Activated CD8-positive, alpha-beta T cell treated with anti-CD3 and anti-CD28 coated beads, Interleukin-2, amount 10 ng/mL, durations not matched to agents 7 days and 5 days (primary cell): ENCODE results near the gene PDZD8. TPM values are rescaled to one million over a fixed set of nuclear protein-coding genes. Genes with fewer than 3 reads are reported as not detected.

Experiments
- ATAC-seq: fragments of 150-1000 bp; cut with Tn5 transposase; one replicate; pipeline ENCODE4 v1.10.0; 2021; ENCODE audit warnings: moderate library complexity
- CTCF ChIA-PET: fragments of 350-600 bp; sonication (Branson Sonifier 250); formaldehyde crosslinking; loops from one replicate; lab custom pipeline; 2021; ENCODE audit warnings: antibody characterized with exemption; lab: Charles Lee
- POLR2A ChIA-PET: fragments of 350-600 bp; sonication (Branson Sonifier 250); formaldehyde crosslinking; loops from one replicate; lab custom pipeline; 2021; ENCODE audit warnings: antibody characterized with exemption; lab: Charles Lee
- DNase-seq: peaks from one replicate; pipeline ENCODE4 v3.0.0-alpha.2; 2020
- H3K27ac Mint-ChIP-seq: one replicate; pipeline ENCODE4 v1.8.0; 2021; ENCODE audit warnings: mild to moderate bottlenecking, mixed read lengths
- H3K27me3 Mint-ChIP-seq: one replicate; pipeline ENCODE4 v1.8.0; 2021; ENCODE audit warnings: low read depth, mixed read lengths
- H3K36me3 Mint-ChIP-seq: one replicate; pipeline ENCODE4 v1.8.0; 2021; ENCODE audit warnings: low read depth, mixed read lengths
- H3K4me1 Mint-ChIP-seq: one replicate; pipeline ENCODE4 v1.8.0; 2021; ENCODE audit warnings: low read depth, mixed read lengths
- H3K4me3 Mint-ChIP-seq: one replicate; pipeline ENCODE4 v1.8.0; 2021; ENCODE audit warnings: mild to moderate bottlenecking, mixed read lengths
- H3K9me3 Mint-ChIP-seq: one replicate; pipeline ENCODE4 v1.8.0; 2022; ENCODE audit warnings: mixed read lengths; ENCODE audit not compliant: insufficient read depth
- total RNA-seq, 2 experiments: library from RNA; stranded (reverse); gene quantifications; one replicate each; pipeline ENCODE4 v1.2.3, GENCODE V29; 2021

The PDZD8 gene
- total RNA-seq, 2 experiments from 2014 or later: 11.2 to 12.5 TPM

DNA sequence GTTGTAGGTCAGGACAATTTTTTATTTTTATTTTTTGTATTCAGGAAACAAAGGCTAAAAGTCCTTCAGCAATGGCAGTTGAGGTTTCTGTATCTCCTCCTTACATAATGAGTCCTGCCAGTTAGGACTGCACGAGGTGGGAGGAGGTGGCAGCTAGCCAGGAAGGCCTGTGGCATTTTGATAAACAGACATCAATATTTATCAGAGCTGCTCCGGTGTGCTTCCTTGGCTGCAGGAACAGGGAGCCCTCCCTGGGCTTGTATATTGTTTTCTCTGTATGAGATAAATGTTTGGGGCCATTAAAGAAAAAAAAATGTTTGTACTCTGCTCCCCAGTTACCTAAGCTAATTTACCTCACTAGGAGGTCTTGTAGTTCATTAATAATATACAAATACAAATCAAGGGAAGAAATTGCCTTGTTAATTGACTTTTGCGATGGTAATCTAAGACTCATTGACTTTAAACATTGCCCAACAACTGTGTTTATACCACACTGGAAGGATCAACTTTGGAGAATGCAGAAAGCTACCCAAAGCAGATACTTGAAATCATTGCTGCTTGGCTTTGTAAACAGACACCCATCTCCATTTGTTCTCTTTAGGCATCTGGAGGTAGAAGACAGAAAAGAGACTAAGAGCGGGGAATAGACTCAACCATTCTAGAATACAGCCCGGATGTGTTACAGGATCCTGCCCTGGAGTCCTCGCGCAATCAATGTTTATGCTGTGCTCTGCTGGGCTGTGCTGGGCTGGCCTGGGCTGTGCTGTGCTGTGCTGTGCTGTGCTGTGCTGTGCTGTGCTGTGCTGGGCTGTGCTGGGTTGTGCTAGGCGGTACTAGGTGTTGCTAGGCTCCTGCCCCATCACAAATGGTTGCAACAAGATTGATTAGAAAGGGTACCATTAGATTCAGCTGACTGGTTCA, 36.5 kb upstream of the PDZD8 start:
- no peak overlapping the region for H3K4me3 Mint-ChIP-seq
- H3K27me3 Mint-ChIP-seq: peaks cover 18% of the 10 kb centered on the region
- no peak overlapping the region for H3K27ac Mint-ChIP-seq
- H3K4me1 Mint-ChIP-seq: no peaks in the 10 kb centered on the region
- no peaks in the 10 kb centered on the region for H3K9me3 Mint-ChIP-seq
- DNase-seq: no peak
- ATAC-seq: no peak
- no peaks in the 10 kb centered on the region for H3K36me3 Mint-ChIP-seq
- POLR2A ChIA-PET: no interaction called here
- CTCF ChIA-PET: interaction anchor here (1.4 kb wide), 1 partner anchor 195 kb away, joined by 3 read pairs; no protein-coding TSS in a partner anchor

DNA sequence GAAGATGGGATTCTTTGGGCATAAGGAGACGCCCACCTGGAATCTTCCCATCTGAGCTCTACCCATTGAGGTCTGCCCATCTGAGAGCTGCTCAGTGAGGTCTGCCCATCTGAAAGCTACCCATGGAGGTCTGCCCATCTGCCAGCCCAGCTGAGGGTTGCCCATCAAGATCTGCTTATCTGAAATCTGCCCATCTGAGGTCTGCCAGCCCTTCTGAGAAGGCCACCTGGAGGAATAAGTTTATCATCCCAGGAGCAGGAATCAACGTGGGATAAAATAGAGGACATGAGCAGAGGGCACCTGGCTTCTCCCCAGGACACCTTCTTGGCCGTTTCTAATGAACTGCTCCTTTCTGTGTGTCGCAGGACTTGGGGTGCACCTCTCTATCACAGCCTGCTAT, 35.3 kb upstream of the PDZD8 start:
- H3K27me3 Mint-ChIP-seq: peaks cover 15% of the 10 kb centered on the region
- no peaks in the 10 kb centered on the region for H3K9me3 Mint-ChIP-seq
- no peak for DNase-seq
- no peak for ATAC-seq
- H3K36me3 Mint-ChIP-seq: no peaks in the 10 kb centered on the region
- CTCF ChIA-PET: interaction anchor here (1.4 kb wide), 1 partner anchor 194 kb away, joined by 3 read pairs; no protein-coding TSS in a partner anchor
- H3K4me3 Mint-ChIP-seq: no peak overlapping the region
- POLR2A ChIA-PET: no interaction called here
- no peak overlapping the region for H3K27ac Mint-ChIP-seq
- no peaks in the 10 kb centered on the region for H3K4me1 Mint-ChIP-seq

DNA sequence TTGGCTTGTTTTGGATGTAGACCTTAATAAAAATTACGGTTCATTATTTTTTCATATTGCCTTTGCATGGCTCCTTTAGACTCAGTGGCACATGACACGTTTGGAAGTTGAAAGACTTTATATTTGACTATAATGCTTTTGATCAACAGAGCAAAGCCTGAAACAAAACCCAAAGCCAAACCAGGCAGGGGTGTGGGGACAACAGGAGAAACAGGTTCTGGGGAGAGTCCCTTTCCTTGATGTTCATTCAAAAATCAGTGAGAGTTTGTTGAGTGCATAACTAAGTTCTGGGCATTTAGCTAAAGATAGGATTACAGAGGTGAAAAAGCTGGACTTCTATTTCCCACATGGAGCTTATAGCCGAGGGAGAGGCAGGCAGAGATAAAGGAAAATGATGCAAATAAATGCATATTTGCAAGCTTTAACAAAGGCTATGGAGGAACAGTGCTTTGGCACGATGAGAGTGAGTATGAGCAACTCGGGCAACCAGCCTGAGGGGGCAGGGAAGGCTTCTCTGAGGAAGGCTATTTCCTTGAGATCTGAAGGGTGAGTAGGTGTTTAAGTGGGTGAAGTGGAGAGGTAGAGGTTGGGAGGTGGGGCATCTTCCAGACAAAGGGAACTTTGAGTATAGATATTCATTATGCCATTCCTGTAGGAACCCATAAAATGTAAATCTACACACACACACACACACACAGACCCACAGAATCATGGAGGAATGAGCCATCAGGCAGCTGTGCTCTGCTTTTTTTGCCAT, 34.5 kb upstream of the PDZD8 start:
- Mint-ChIP-seq H3K9me3 (no peaks in the 10 kb centered on the region), H3K36me3 (no peaks in the 10 kb centered on the region), H3K27ac (no peak overlapping the region), H3K4me3 (no peak overlapping the region), H3K4me1 (no peaks in the 10 kb centered on the region), H3K27me3 (peaks cover 15% of the 10 kb centered on the region)
- no peak for ATAC-seq
- no peak for DNase-seq
- ChIA-PET POLR2A (no interaction called here), CTCF (no interaction called here)

DNA sequence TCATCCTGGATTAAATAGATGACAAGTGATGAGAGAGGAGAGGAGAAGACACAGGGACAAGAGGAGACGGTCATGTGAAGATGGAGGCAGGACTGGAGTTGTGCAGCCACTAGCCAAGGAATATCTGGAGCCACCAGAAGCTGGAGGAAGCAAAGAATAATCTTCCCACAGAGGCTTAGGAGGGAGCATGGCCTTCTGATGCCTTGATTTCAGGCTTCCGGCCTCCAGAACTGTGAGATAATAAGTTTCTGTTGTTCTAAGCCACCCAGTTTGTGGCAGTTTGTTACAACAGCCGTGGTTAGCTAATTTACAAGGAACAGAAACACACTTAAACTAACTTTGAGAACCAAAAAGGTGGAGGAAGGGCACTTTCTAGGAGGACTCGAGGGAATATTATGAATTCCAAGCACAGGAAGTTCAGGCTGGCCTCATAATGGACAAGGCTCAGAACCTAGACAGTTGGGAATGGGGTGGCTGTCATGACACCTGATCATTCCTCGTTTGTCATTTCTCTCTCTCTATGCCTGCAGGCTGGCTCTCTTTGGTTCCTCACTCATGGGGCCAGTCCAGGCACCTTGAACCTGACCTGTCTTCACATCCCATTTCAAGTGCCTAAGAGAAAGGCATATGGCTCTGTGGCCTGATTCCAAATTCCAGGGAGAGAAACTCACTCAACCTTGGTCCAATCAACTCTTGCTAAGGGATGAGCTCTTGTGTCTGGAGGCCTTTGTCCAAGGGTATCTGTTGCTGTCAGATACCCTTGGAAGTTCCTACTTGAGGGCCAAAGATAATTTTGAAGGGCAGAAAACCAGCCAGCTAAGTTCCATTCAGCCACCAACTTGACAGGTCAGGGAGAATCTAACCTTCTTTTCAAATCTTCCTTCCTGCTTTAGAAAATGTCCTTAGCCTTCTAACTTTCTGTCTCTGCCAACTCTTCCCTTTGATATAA, 33.5 kb upstream of the PDZD8 start:
- POLR2A ChIA-PET: no interaction called here
- H3K9me3 Mint-ChIP-seq: no peaks in the 10 kb centered on the region
- no peaks in the 10 kb centered on the region for H3K36me3 Mint-ChIP-seq
- H3K27me3 Mint-ChIP-seq: peaks cover 15% of the 10 kb centered on the region
- CTCF ChIA-PET: no interaction called here
- H3K4me3 Mint-ChIP-seq: no peak overlapping the region
- ATAC-seq: no peak
- no peak for DNase-seq
- no peak overlapping the region for H3K27ac Mint-ChIP-seq
- H3K4me1 Mint-ChIP-seq: no peaks in the 10 kb centered on the region

DNA sequence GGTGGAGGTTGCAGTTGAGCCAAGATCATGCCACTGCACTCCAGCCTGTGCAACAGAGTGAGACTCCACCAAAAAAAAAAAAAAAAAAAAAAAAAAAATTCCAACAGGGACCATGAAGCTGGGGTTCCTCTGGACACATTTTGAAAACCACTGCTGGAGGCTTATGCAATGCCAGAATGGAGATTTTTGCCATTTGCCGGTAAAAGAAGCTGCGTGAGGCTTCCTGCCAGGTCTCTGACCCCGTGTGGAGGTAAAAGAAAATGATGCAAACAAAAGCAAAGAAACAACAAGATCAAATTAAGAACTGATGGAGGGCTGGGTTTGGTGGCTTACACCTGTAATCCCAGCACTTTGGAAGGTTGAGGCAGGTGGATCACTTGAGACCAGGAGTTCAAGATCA, 30.5 kb upstream of the PDZD8 start:
- Mint-ChIP-seq H3K4me3 (no peak overlapping the region), H3K36me3 (no peaks in the 10 kb centered on the region), H3K27ac (no peak overlapping the region), H3K4me1 (no peaks in the 10 kb centered on the region), H3K9me3 (no peaks in the 10 kb centered on the region), H3K27me3 (peaks cover 19% of the 10 kb centered on the region)
- DNase-seq (no peak), ATAC-seq (no peak)
- ChIA-PET CTCF (no interaction called here), POLR2A (no interaction called here)

DNA sequence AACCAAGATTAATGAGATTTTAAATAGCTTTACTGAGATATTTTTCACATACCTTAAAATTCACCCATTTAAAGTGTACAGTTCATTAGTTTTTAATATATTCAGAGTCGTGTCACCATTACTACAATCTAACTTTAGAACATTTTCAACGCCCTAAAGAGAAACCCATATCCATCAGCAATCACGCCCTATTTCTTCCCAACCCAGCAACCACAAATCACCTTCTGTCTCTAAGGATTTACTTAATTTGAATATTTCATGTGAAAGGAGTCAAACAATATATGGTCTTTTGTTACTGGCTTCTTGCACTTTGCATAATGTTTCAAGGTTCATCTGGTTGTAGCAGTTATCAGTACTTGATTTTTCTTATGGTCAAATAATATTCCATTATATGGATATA, 25.1 kb upstream of the PDZD8 start:
- no peaks in the 10 kb centered on the region for H3K9me3 Mint-ChIP-seq
- ChIA-PET POLR2A (no interaction called here), CTCF (no interaction called here)
- H3K4me1 Mint-ChIP-seq: no peaks in the 10 kb centered on the region
- H3K4me3 Mint-ChIP-seq: no peak overlapping the region
- no peak overlapping the region for H3K27ac Mint-ChIP-seq
- ATAC-seq (no peak), DNase-seq (no peak)
- H3K27me3 Mint-ChIP-seq: peaks cover 20% of the 10 kb centered on the region
- no peaks in the 10 kb centered on the region for H3K36me3 Mint-ChIP-seq

DNA sequence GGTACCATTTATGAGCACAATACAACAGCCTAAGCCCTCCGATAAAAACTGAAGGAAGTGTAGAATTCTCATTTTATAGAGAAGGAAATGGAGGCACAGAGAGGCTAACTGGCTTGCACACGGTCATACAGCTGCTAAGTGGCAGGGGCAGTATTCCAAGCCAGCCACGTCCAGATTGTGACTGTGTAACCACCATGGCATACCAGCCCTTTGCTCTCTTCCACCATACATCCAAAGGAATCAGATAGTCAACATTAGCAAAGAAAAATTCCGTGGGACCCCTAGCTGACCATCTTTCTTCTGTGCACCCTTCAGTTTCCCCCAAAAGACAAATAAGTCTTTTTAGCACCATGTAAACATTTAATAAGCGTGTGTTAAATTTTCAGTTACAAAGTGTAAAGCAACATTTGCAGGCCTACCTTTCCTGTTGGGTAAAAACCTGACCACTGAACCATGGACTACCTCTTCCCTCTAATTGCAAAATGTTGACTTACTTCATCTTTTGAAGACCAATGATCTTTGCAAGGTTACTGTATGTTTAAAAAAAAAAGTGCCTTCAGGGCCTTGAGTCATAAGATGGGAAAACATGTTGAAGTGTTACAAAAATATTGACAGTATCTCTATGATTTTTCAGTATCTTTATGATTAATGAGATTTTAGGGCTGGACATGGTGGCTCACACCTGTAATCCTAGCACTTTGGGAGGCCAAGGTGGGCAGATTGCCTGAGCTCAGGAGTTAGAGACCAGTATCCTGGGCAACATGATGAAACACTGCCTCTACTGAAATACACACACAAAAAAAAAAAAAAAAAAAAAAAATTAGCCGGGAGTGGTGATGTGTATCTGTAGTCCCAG, 24.3 kb upstream of the PDZD8 start:
- H3K27me3 Mint-ChIP-seq: peaks cover 20% of the 10 kb centered on the region
- H3K4me3 Mint-ChIP-seq: no peak overlapping the region
- H3K36me3 Mint-ChIP-seq: no peaks in the 10 kb centered on the region
- DNase-seq: no peak
- H3K9me3 Mint-ChIP-seq: no peaks in the 10 kb centered on the region
- no peak overlapping the region for H3K27ac Mint-ChIP-seq
- no peaks in the 10 kb centered on the region for H3K4me1 Mint-ChIP-seq
- POLR2A ChIA-PET: no interaction called here
- ATAC-seq: no peak
- CTCF ChIA-PET: no interaction called here

DNA sequence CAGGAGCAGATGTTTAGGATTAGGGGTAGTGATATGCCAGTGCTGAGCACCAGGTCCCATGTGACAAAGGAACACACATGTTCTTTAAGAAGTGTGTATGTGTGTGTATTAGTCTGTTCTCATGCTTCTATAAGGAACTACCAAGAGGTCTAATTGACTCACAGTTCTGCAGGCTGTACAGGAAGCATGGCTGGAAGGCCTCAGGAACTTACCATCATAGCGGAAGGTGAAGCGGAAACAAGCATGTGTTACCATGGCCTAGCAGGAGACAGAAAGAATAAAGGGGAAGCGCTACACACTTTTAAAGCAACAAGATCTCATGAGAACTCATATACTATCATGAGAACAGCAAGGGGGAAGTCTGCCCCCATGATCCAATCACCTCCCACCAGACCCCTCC, 22.8 kb upstream of the PDZD8 start:
- no peaks in the 10 kb centered on the region for H3K9me3 Mint-ChIP-seq
- H3K36me3 Mint-ChIP-seq: no peaks in the 10 kb centered on the region
- no peak for ATAC-seq
- POLR2A ChIA-PET: no interaction called here
- peaks cover 16% of the 10 kb centered on the region for H3K27me3 Mint-ChIP-seq
- H3K27ac Mint-ChIP-seq: no peak overlapping the region
- no peak overlapping the region for H3K4me3 Mint-ChIP-seq
- no peaks in the 10 kb centered on the region for H3K4me1 Mint-ChIP-seq
- CTCF ChIA-PET: no interaction called here
- DNase-seq: no peak

DNA sequence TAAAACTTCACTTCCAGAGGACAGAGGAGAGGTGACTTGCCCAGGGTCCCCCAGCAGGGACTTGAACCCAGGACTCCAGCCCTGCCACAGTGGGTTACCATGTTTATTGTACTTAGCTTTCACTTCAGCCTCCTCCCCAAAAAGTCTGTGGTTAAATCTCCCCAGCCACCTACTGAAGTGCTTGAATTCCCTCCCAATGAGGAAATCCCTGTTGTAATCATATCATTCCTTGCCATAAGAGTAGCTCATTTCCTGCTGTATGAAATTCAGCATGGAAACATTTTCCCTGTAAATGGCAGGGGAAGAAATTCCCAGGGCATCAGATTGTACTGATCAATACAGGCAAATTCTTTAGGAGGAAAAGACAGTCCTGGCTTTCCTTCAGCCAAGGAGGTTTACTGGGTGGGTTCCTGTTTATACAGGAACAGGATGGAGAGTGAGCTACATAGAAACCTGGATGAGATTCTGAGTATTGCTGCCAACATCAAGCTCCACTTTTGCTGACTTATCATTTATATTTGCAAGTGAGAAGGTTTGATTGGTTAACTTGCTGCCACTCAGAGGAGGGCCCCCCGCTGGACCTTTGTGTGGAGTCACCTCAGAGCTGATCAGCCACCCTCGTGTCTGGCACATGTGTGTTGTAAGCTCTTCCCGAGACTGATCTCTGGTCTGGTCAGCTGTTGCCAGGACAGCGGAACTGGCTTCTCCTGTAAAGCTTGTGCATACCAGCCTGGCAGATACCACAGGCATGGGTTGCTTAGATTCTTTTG, 16.4 kb upstream of the PDZD8 start:
- ChIA-PET POLR2A (no interaction called here), CTCF (no interaction called here)
- DNase-seq (no peak), ATAC-seq (no peak)
- no peaks in the 10 kb centered on the region for H3K4me1 Mint-ChIP-seq
- H3K9me3 Mint-ChIP-seq: no peaks in the 10 kb centered on the region
- peaks cover 25% of the 10 kb centered on the region for H3K27me3 Mint-ChIP-seq
- no peak overlapping the region for H3K4me3 Mint-ChIP-seq
- H3K36me3 Mint-ChIP-seq: no peaks in the 10 kb centered on the region
- H3K27ac Mint-ChIP-seq: no peak overlapping the region

DNA sequence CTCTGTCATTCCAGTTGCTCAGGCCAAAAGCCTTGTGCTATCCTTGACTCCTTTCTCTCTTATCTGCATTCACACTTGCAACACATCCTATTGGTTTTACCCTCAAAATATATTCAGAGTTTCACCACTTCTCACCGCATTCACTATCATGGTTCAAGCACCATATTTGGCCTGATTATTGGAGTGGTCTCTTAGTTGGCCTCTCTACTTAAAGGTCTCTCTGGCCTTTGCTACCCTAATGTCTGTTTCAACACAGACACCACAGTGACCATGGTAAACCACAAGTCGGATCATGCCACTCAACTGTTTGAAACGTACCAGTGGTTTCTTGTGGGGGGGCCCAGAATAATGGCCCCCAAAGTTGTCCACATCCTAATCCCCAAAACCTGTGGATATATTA, 15.2 kb upstream of the PDZD8 start:
- no peak overlapping the region for H3K4me3 Mint-ChIP-seq

More for the DNA sequence above, 15.2 kb upstream of the PDZD8 start:
- POLR2A ChIA-PET: no interaction called here
- DNase-seq (no peak), ATAC-seq (no peak)
- CTCF ChIA-PET: no interaction called here
- no peaks in the 10 kb centered on the region for H3K4me1 Mint-ChIP-seq
- H3K27ac Mint-ChIP-seq: no peak overlapping the region
- H3K36me3 Mint-ChIP-seq: no peaks in the 10 kb centered on the region
- no peaks in the 10 kb centered on the region for H3K9me3 Mint-ChIP-seq
- H3K27me3 Mint-ChIP-seq: peaks cover 32% of the 10 kb centered on the region
